Psoas muscle (tissue), 8 donors: Measurements from ENCODE around the gene GIGYF1. TPM values are rescaled to one million over a fixed set of nuclear protein-coding genes. Genes with fewer than 3 reads are reported as not detected.

ENCODE experiments used
- ATAC-seq, 4 donors: fragments of 200-7000 bp; cut with Tn5 transposase; one replicate each; pipeline ENCODE4 v1.9.1; 2020; ENCODE audit warnings: moderate library complexity in 3 of 4, mild to moderate bottlenecking in 2 of 4
- DNase-seq, 2 donors: peaks; one replicate each; pipeline ENCODE4 v3.0.0-alpha.2; 2020
- H3K27ac ChIP-seq: fragments of 200-600 bp; one replicate; pipeline ENCODE4 v1.8.0; 2022
- H3K27me3 ChIP-seq, 3 donors: fragments of 200-600 bp in 1 of 3; one replicate each; pipeline versions ENCODE4 v1.6.1 to v1.8.0; 2013 to 2022; ENCODE audit warnings: low read length in 2 of 3, mild to moderate bottlenecking in 2 of 3, moderate library complexity in 1 of 3; ENCODE audit not compliant: insufficient read depth in 3 of 3
- H3K36me3 ChIP-seq, 2 donors: fragments of 200-600 bp in 1 of 2; one replicate each; pipeline versions ENCODE4 v1.6.1 to v1.8.0; 2013 to 2022; ENCODE audit warnings: low read depth in 1 of 2, mild to moderate bottlenecking in 1 of 2, moderate library complexity in 1 of 2; ENCODE audit not compliant: insufficient read depth in 1 of 2
- H3K4me1 ChIP-seq: fragments of 200-600 bp; one replicate; pipeline ENCODE4 v1.8.0; 2022
- H3K4me3 ChIP-seq: fragments of 200-600 bp; one replicate; pipeline ENCODE4 v1.8.0; 2022; ENCODE audit warnings: mild to moderate bottlenecking
- H3K9me3 ChIP-seq: fragments of 200-600 bp; one replicate; pipeline ENCODE4 v1.8.0; 2022
- WGBS, 3 donors: extraction: QIAGEN DNeasy Blood & Tissue Kit; methylation state at CpG; one replicate each; pipeline versions ENCODE4 v1.1.6 to v1.1.7; 2013; 5-methylcytosine and 5-hydroxymethylcytosine counted together
- intact Hi-C, 2 donors: fragments of 100-400 bp; cut with DNase I; formaldehyde crosslinking; loops; one replicate each; pipeline versions ENCODE4 v1.11.0 to v1.14.2; 2022
- polyA plus RNA-seq, 3 donors: library from polyadenylated mRNA; stranded (reverse); fragments of 200-250 nt; gene quantifications; one replicate each; pipeline ENCODE4 v1.2.3, GENCODE V29; 2013
- total RNA-seq, 4 donors: library from RNA; stranded (reverse); fragmentation: NEBNext Ultra II Directional in 2 of 4; extraction: Animal tissue kit (Norgen Biotek cat#: 25700) in 2 of 4; gene quantifications; one replicate each; pipeline versions ENCODE4 v1.2.1 to v1.2.4, GENCODE V29; 2021 to 2023
- TF ChIP-seq, protein P1 (sequence below): fragments of 200-600 bp; IDR thresholded peaks from one replicate; pipeline ENCODE4 v1.8.0; 2022; ENCODE audit warnings: antibody characterized with exemption
- donor health status: healthy with polysubstance abuse.
- donor health status: DM: no; HTN: no; CAD: no; lungs with moderate emphysema.
- donor health status: Bipolar disorder and iron deficiency.
- donor health status: healthy.
- donor health status: DM: yes; HTN: yes; CAD: no.
- donor health status: DM: no; HTN: no; CAD: no.
- donor health status: DM: no; HTN: no; CAD: no.
- donor health status: DM: yes; HTN: yes; CAD: no.

Gene GIGYF1
- total and polyA plus RNA-seq, 7 donors, result 9.9 to 39.1 (median 18.0) TPM

DNA sequence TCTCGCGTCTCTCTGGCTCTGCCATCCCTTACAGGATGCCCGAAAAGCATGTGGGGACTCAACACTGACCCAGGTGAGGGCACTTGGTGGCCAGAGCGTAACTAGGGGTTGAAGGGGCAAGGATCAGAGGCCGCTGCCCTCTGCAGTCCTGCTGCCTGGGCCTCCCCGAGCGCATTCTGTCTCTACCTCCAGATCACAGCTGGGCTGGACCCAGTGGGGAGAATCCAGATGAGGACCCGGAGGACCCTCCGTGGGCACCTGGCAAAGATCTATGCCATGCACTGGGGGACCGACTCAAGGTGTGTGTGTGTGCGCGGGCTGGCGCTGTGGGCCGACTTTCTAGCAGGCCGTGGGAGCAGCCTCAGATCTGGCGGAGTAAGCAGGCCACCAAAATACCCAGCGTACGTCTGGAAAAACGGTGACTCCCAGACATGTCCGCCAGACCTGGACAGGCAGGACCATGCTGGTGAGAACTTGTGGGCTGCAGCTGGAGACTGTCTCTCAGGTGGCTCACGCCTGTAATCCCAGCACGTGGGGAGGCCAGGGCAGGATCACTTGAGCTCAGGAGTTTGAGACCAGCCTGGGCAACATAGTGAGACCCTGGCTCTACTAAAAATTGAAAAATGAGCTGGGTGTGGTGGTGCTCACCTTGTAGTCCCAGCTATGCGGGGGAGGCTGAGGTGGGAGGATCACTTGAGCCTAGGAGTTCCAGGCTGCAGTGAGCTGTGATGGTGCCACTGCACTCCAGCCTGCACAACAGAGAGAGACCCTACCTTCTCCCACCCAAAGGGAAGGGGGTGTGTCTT is 17.3 kb downstream of the GIGYF1 start:
- peaks cover 3 to 53% of the 10 kb centered on the region in 2 donors for H3K36me3 ChIP-seq
- TF ChIP-seq, protein P1, sequence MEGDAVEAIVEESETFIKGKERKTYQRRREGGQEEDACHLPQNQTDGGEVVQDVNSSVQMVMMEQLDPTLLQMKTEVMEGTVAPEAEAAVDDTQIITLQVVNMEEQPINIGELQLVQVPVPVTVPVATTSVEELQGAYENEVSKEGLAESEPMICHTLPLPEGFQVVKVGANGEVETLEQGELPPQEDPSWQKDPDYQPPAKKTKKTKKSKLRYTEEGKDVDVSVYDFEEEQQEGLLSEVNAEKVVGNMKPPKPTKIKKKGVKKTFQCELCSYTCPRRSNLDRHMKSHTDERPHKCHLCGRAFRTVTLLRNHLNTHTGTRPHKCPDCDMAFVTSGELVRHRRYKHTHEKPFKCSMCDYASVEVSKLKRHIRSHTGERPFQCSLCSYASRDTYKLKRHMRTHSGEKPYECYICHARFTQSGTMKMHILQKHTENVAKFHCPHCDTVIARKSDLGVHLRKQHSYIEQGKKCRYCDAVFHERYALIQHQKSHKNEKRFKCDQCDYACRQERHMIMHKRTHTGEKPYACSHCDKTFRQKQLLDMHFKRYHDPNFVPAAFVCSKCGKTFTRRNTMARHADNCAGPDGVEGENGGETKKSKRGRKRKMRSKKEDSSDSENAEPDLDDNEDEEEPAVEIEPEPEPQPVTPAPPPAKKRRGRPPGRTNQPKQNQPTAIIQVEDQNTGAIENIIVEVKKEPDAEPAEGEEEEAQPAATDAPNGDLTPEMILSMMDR, result no peak
- peak overlapping the region; percentile 97 for H3K27ac ChIP-seq
- DNase-seq, result peak in 1 of 2 donors; percentile 57
- peak overlapping the region; percentile 92 for H3K4me3 ChIP-seq
- 81 to 88% (median 82%) methylated on average over 21 to 23 of the region's 23 CpGs for WGBS, 3 donors
- ATAC-seq, result no peak
- no peaks in the 10 kb centered on the region for H3K9me3 ChIP-seq
- H3K4me1 ChIP-seq, result no peaks in the 10 kb centered on the region
- intact Hi-C loops, result loop anchor here in 1 of 2 donors (5.0 kb wide), 1 partner anchor 89 kb away; the partner anchor contains the start of genes FBXO24 and LRCH4
- H3K27me3 ChIP-seq, result no peaks in the 10 kb centered on the region

DNA sequence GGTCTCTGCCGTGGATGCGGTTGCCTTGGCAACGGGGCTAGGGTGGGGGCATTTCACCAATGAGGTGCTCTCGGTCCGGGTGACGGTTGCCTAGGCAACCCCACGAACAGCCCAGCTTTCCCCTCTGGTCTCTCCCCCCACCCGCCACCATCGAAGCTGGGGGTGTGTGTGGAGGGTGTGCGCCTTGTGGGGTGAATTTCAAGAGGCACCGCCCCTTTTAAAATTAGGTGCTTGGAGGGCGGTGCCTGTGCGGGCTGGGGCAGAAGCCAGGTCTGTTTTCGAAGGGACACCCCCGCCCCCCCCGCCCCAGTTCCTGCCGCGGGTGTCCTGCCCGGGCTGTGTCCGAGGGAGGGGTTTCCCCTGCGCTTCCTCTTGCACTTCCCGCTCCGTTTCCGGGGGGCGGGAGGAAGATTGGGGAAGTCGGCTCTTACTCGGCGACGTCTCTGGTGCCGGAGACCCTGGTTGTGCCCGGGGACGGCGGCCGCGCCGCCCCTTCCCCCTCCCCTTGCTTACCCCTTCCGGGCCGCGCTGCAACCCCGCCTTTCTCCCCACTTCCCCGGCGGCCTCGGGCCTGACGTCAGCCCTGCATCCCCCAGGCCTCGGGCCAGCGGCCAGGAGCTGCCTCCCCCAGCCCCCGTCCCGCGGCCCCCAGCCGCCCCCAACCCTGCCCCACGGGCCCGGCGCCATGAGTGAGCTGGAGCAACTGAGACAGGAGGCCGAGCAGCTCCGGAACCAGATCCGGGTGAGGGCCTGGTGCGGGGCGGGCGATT is 18.3 kb downstream of the GIGYF1 start:
- Histone ChIP-seq H3K9me3 (no peaks in the 10 kb centered on the region), H3K36me3 (peaks cover 0 to 45% of the 10 kb centered on the region in 2 donors), H3K27ac (peak overlapping the region; percentile 97), H3K4me3 (peak overlapping the region; percentile 92), H3K27me3 (no peaks in the 10 kb centered on the region), H3K4me1 (no peaks in the 10 kb centered on the region)
- DNase-seq (peak; percentile 85 to 92), ATAC-seq (peak in 3 of 4 donors; percentile 1 to 39 (median 25))
- TF ChIP-seq, protein P1, result no peak
- intact Hi-C loops, result loop anchor here (2.0 to 5.0 kb wide), 2 partner anchors 17 to 88 kb away; partner anchors contain the start of genes FBXO24 (in 1 of the 2) and LRCH4 (in 1 of the 2)
- WGBS, 3 donors, result 2 to 7% (median 5%) methylated on average over 42 to 59 of the region's 59 CpGs

DNA sequence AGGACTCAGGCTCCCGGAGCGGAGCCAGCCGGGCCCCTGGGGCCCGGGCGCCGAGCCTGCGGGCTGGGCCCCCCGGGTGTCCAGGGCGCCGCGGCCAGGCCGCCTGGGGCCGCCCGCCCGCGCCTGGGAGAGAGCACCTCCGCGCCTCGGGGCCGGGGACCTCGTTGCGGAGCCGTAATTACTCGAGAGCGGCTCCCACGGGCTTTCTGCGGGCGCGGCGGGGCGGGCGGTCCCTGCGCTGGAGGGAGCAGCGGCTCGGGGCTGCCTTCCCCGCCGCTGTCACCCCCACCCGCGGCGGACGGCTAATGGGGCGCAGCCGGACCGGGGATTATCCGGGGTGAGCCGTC is 19.0 kb downstream of the GIGYF1 start:
- no peak for DNase-seq
- WGBS, 3 donors, result 0 to 1% (median 0%) methylated on average over 22 to 46 of the region's 46 CpGs
- peak overlapping the region; percentile 97 for H3K27ac ChIP-seq

DNA sequence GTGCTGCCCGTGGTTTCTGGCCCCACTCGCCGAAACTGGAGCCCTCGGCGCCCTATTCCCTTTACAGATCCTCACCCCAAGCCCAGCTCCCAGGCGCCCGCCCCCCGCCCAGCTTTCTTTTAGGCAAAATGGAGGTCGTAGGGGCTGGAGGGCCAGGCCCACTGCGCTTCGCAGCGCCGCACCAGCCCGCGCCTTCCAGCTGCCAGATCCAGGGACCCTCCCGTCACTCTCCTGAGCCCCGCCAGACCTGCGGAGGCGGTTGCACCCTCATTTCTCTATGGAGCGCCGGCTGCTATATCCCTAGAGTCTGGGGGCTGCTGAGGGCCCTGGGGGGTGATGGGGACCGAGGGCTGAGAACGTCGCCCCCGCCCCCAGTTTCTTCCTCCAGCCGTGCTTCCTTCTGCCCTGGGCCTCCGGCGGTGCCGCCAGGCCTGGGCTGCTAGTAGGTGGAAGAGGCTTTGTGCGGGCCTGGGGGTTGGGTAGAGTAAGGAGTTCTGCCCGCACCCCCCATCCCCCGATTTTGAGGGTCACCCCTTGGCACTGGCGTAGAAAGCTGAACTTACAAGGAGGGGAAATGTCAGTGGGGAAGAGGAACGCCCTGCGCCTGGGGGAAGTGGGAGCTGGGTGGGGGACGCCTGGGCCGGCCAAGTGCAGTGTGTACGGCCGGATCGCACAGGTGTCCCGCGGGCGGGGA is 19.5 kb downstream of the GIGYF1 start:
- intact Hi-C loops, result loop anchor here (1.0 to 5.0 kb wide), 5 partner anchors 18 to 90 kb away; partner anchors contain the start of genes MOSPD3 (in 2 of the 2), FBXO24 (in 1 of the 2) and LRCH4 (in 1 of the 2)
- TF ChIP-seq, protein P1, result no peak
- Histone ChIP-seq H3K4me1 (no peaks in the 10 kb centered on the region), H3K4me3 (peak overlapping the region; percentile 92), H3K27me3 (no peaks in the 10 kb centered on the region), H3K9me3 (no peaks in the 10 kb centered on the region), H3K36me3 (peaks cover 0 to 34% of the 10 kb centered on the region in 2 donors), H3K27ac (peak overlapping the region; percentile 97)
- DNase-seq, result peak in 1 of 2 donors; percentile 68
- 0 to 1% (median 0%) methylated on average over 43 of the region's 43 CpGs for whole genome bisulfite sequencing, 3 donors
- ATAC-seq, result peak in 2 of 4 donors; percentile 1 to 7

More for the DNA sequence above, 19.0 kb downstream of the GIGYF1 start:
- Histone ChIP-seq H3K4me3 (peak overlapping the region; percentile 92), H3K27me3 (no peaks in the 10 kb centered on the region), H3K4me1 (no peaks in the 10 kb centered on the region), H3K9me3 (no peaks in the 10 kb centered on the region), H3K36me3 (peaks cover 0 to 38% of the 10 kb centered on the region in 2 donors)
- ATAC-seq, result no peak
- intact Hi-C loops, result loop anchor here (2.0 to 5.0 kb wide), 2 partner anchors 18 to 88 kb away; partner anchors contain the start of genes FBXO24 (in 1 of the 2) and LRCH4 (in 1 of the 2)
- TF ChIP-seq, protein P1, result no peak
